RWPE2 (cell line): ENCODE measurements around the gene GAB2.

ENCODE experiments used
- ATAC-seq: fragments of 200-7000 bp; cut with Tn5 transposase; 3 replicates; pipeline ENCODE4 v1.9.1; 2021; ENCODE audit warnings: low read depth
- DNase-seq: peaks from one replicate; pipeline ENCODE4 v3.0.0-alpha.2; 2020; ENCODE audit warnings: low spot score
- H3K27ac ChIP-seq: fragments of 450-650 bp; 2 replicates; pipeline ENCODE4 v1.5.1; 2017; ENCODE audit warnings: mild to moderate bottlenecking; ENCODE audit not compliant: poor library complexity, severe bottlenecking
- H3K27me3 ChIP-seq: fragments of 250-450 bp; sonication (Bioruptor Pico); 2 replicates; pipeline ENCODE4 v1.5.1; 2021; ENCODE audit warnings: mild to moderate bottlenecking, moderate library complexity; ENCODE audit not compliant: insufficient read depth, poor library complexity, severe bottlenecking
- H3K36me3 ChIP-seq: fragments of 250-450 bp; sonication (Bioruptor Pico); 2 replicates; pipeline ENCODE4 v1.5.1; 2020; ENCODE audit warnings: low read depth, mild to moderate bottlenecking, moderate library complexity
- H3K4me1 ChIP-seq: fragments of 250-450 bp; sonication (Bioruptor Pico); 2 replicates; pipeline ENCODE4 v1.5.1; 2021; ENCODE audit warnings: mild to moderate bottlenecking, moderate library complexity; ENCODE audit not compliant: insufficient read depth, poor library complexity, severe bottlenecking
- H3K4me3 ChIP-seq: fragments of 250-450 bp; sonication (Bioruptor Pico); 2 replicates; pipeline ENCODE4 v1.5.1; 2021; ENCODE audit warnings: mild to moderate bottlenecking, moderate library complexity; ENCODE audit not compliant: severe bottlenecking
- H3K9me3 ChIP-seq: fragments of 250-450 bp; sonication (Bioruptor Pico); 2 replicates; pipeline ENCODE4 v1.5.1; 2021; ENCODE audit warnings: mild to moderate bottlenecking, moderate library complexity; ENCODE audit not compliant: severe bottlenecking
- CTCF ChIP-seq: fragments of 450-650 bp; IDR thresholded peaks from one replicate; pipeline ENCODE4 v1.5.1; 2017; ENCODE audit warnings: mild to moderate bottlenecking, moderate library complexity; ENCODE audit not compliant: poor library complexity, severe bottlenecking

Gene GAB2

GRCh38 chr11:78355309-78355705, 62.3 kb downstream of the GAB2 start:
- Histone ChIP-seq H3K27ac (no peak overlapping the region), H3K27me3 (peaks cover 3% of the 10 kb centered on the region), H3K36me3 (no peaks in the 10 kb centered on the region), H3K4me3 (no peak overlapping the region), H3K4me1 (no peaks in the 10 kb centered on the region), H3K9me3 (no peaks in the 10 kb centered on the region)
- no peak for TF ChIP-seq CTCF
- DNase-seq (no peak), ATAC-seq (no peak)

- DNase-seq = no peak
- H3K27ac ChIP-seq = no peak overlapping the region
- no peaks in the 10 kb centered on the region for H3K36me3 ChIP-seq
- H3K4me3 ChIP-seq = no peak overlapping the region
- no peak for TF ChIP-seq CTCF
- no peak for ATAC-seq
- H3K9me3 ChIP-seq = no peaks in the 10 kb centered on the region
- peaks cover 3% of the 10 kb centered on the region for H3K27me3 ChIP-seq
- H3K4me1 ChIP-seq = no peaks in the 10 kb centered on the region
These were observed 63.0 kb downstream of the GAB2 start for GRCh38 chr11:78354408-78355308.

- no peak for TF ChIP-seq CTCF
- Histone ChIP-seq H3K27me3 (no peaks in the 10 kb centered on the region), H3K4me1 (no peaks in the 10 kb centered on the region), H3K9me3 (no peaks in the 10 kb centered on the region), H3K36me3 (no peaks in the 10 kb centered on the region), H3K27ac (no peak overlapping the region), H3K4me3 (no peak overlapping the region)
- DNase-seq (no peak), ATAC-seq (no peak)
These were observed 65.4 kb downstream of the GAB2 start for GRCh38 chr11:78351979-78352841.

GRCh38 chr11:78351193-78351592, 66.4 kb downstream of the GAB2 start:
- no peak overlapping the region for H3K4me3 ChIP-seq
- H3K9me3 ChIP-seq = no peaks in the 10 kb centered on the region
- no peak for ATAC-seq
- no peak overlapping the region for H3K27ac ChIP-seq
- no peak for DNase-seq
- H3K27me3 ChIP-seq = no peaks in the 10 kb centered on the region
- H3K4me1 ChIP-seq = no peaks in the 10 kb centered on the region
- TF ChIP-seq CTCF = no peak
- no peaks in the 10 kb centered on the region for H3K36me3 ChIP-seq
